ENCODE measurements around the gene ITPKB.

ITPKB gene

DNA sequence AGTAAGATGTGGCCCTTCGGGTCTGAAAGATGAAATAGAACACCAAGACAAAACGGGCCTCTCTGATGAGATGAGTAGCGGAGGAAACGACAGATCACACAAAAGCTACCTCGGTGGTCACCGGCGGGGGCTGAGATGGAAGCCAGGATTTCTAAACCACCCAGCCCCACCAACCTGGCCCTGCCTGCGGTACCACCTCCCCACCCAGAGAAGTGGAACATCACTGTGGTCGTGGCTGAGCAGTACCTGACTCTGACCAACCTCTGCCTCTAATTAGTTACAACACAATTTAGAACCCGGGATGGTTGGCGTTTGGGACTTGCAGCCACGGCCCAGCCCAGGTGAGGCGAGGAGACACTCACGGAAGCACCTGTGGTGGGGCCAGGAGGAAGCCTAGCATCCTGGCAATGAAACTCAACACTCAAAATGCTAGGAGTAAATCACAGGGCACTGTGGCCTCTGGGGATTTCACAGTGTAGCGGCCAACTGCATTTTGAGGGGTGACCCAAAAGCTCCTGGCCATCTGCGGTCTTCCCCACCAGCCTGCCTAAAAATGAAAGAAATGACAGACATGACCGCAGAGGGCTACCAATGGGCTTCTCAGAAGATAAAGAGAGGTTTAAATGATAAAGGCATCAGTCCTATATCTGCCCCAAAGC is 73.4 kb downstream of the ITPKB start:
- DNase-seq (ENCODE audit: low read depth in 2 of 2) = no peak

DNA sequence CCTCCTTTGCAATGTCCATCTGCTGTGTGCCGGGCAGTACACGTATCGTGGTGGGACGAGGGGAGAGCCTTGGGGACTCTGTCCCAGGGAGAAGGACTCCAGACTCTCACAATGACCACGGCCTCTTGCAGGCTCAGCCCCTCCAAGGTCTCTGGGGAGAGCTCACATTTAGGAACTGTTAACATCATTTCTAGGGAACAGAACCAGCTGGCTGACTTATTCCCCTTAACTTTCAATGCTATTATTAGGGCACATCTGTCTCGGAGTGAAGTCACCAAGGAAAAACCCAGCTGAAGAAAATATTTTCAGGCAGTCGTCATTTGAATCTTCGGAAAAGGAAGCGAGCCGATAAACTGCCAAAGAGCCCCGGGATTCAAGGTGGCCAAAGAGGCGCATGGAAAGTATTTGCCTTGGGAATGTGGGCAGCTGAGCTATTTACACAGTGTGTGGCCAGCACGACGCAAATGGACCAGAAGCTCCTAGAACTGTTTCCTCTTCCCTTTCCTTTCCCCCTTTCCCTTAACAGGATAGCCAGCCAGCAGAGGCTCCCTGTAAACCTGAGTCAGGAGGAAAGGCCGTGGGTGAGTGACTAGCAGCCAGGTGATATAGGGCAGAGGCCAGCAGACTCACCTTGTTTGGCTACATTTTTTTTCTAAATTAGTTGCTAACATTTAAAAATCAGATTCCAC is 74.5 kb downstream of the ITPKB start:
- no peak for DNase-seq (ENCODE audit: low read depth in 2 of 2)

DNA sequence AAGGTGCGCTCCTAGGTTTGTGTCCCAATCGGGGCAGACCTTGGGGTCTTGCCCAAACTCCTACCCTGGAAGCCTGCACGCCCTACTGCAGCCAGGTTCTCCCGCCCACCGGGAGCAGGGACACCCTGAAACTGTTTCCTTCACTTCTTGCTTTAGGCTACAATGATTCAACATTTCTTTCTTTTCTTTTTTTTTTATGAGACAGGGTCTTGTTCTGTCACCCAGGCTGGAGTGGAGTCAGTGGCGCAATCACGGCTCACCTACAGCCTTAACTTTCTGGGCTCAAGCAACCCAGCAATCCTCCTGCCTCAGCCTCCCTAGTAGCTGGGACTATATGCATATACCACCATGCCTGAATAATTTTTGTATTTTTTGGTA is 75.8 kb downstream of the ITPKB start:
- DNase-seq (ENCODE audit: low read depth in 2 of 2) = no peak

DNA sequence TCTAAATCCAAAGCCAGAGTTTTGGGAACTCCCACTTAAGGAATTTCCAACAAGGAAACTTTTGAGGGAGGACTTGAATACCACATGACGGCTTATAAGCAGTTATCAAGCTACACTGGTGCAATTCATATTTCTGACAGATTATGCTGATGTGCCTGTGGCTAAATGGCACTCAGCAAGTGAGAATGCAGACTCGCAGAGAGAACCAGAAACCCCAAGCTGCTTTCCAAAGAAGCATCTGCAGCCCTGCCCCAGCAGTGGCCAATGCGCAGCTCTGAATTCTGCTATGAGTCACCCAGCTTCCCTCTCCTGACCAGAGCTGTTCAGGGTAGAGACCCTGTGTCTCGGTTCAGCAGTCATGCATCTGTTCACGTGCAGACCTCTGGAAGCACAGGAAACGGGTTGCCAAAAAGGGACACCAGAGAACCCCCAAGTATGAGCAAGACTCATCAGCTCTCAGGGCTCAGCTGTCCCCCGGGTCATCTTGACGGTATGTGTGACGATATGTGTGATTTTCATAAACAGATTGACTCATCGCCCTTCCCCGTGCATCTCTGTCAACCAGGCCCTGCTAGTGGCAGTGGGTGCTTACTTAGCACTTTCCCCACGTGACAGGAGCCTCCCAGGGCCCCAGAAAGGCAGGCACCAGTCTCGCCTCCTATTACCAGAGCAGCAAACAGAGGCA is 76.3 kb downstream of the ITPKB start:
- DNase-seq (ENCODE audit: low read depth in 2 of 2) = peak; percentile 57 to 70

DNA sequence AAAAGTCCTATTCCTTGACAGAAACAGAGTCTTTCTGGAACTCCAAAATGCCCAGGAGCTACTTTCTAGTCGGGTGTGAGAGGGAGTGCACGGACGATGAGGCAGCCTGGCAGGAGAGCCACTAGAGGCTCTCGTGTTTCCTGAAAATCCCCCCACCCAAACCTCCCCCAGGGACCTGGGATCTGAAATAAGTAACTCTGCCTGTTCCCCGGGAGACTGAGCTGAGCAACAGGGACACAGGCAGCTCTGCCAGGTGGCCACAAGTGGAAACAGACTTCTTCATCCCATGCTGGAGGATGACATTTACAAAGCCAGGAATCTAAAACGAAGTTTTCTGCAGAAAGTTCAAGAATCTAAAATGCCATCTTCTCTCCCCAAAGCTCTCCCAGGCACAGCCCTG is 77.1 kb downstream of the ITPKB start:
- DNase-seq (ENCODE audit: low read depth in 2 of 2) = no peak

DNA sequence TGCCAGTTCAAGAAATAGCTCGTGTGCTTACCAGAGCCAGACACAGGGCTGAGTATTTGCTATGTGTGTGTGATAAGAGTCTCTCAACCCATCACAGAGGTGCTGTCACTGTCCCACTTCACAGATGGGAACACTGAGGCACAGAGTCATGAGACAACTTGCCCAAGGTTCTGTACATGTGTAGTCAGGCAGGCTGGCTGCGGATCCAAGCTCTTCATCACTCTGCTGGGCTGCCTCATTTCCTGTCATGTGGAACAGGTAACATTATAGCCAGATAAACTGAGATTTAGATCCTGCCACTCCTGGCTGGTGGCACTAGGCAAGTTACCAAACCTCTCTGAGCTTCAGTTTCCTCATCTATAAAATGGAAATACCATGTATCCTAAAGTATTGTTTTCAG is 77.8 kb downstream of the ITPKB start:
- DNase-seq (ENCODE audit: low read depth in 2 of 2) = no peak

DNA sequence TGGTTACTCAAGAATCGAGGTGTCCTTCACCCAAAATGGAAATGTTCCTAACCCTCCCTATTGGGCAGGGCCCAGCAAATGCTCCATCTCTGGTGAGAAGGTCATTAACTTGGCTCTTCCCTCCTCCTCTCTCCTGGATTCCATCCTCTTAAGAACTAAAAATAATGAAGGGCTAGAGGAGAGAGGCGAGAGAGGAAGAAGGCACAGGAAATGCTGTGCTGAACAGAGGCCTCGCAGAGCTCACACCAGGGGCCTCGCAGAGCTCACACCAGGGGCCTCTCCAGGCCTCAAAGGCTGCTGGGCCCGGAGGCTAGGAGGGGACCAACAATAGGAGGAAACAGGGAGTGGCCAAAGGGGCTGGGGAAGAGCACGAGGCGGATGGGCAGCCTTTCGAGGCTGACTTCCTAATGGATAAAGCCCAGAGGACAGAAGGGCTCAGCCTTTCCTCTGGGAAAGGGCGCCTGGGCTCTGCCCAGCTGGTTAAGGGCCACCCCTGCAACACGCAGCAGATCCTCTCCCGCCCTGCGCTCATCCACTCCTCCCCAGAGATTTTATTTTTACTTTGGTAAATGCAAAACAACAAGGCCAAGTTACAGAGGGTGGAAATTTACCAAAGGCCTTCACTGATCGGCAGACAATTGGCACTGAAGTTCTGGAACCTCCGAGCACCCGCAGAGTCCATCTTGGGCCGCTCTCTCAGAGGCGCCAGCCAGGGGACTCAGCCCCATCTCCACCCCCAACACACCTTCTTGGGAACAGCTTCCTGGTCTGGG is 78.5 kb downstream of the ITPKB start:
- DNase-seq (ENCODE audit: low read depth in 2 of 2) = no peak

DNA sequence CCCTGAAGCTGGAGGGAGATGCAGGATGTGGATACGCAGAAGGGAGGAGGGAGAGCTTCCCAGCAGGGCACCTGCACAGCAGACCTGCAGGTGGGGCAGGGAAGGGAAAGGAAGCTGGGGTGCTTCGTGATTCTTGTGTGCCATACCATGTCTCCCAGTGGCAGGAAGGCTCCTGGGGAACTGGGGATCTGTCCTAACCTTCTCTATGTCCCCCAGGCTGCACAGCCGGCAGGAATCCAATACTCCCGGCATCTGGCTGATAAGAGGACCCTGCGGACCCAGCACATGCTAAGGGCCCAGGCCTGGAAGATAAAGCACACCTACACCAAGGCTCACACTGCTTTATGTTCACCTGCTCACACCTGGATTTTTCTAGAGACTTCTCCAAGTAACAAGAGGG is 79.4 kb downstream of the ITPKB start:
- no peak for DNase-seq (ENCODE audit: low read depth in 2 of 2)

DNA sequence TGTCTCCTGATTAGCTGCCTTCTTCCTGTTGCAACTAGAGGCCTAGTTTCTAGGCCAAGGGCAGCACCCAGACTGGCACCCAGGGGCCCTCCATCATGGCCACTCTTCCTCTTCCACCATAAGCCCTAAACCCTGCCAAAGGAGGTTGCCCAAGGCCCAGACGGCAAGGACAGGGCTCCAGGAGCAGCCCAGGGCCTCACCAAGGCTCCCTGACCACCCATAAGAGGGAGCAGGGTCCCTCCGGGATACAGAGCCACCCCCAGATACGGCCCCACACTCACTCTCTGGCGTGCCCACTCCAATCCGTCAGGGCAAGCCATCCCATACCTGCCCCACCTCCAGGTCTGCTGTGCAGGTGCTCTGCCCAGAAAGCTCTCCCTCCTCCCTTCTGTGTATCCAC is 79.9 kb downstream of the ITPKB start:
- no peak for DNase-seq (ENCODE audit: low read depth in 2 of 2)

DNA sequence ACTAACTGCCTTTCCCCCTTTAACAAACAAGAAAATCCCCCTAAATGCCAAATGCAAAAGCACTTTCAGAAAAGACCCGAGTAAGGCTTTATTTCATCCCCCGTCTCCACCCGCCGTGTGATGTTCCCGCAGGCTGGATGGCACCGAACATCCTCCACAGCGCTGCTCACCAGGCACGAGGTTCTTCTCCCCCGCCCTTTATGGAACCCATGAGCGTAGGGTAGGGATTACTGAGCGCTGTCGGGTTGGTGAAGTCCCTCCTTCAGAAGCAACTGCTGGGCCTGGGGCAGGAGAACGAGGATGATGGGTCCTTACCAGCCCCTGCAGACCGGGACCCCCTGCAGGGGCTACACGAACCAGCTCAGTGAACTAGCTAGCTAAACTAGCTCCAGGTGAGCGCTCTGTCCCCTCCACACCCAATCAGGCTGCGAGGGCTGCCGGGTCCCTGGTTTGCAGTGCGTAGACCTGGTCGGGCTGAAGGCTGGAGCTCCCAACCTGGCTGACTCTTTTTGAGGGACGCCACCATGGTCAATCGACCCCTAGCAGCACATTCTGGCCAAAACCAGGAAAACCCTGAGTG is 80.4 kb downstream of the ITPKB start:
- DNase-seq (ENCODE audit: low read depth in 2 of 2) = no peak

DNA sequence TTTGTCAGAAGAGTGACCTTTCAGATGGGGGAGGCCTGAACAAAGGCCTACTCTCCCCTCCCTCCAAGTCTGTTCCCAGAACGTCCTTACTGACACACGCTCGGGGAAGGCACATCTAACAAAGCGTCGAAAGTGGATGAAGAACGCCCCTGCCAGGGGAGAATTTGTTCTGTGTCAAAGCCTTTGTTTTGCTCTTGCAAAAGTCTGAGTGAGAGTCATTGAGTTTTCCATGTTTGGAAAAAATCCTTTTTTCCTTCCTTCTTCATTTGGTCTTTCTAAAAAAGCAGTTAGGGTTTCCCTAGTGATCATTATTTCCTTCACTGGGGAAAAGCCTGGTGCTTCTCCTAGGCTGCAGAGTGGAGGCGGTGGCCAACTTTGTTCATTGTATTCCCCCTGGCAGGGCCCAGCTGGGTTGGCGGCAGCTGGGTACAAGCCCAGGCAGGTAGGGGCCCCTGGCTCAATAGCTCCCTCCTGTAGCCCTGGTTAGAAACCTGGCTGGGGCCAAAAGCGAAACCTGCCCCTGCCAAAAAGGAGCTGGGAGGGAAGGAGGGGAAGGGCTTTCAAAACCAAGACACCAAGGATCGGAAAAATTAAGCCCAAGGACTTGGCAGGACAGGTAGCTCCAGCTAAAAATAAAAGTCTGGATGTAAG is 81.1 kb downstream of the ITPKB start:
- DNase-seq (ENCODE audit: low read depth in 2 of 2) = no peak

DNA sequence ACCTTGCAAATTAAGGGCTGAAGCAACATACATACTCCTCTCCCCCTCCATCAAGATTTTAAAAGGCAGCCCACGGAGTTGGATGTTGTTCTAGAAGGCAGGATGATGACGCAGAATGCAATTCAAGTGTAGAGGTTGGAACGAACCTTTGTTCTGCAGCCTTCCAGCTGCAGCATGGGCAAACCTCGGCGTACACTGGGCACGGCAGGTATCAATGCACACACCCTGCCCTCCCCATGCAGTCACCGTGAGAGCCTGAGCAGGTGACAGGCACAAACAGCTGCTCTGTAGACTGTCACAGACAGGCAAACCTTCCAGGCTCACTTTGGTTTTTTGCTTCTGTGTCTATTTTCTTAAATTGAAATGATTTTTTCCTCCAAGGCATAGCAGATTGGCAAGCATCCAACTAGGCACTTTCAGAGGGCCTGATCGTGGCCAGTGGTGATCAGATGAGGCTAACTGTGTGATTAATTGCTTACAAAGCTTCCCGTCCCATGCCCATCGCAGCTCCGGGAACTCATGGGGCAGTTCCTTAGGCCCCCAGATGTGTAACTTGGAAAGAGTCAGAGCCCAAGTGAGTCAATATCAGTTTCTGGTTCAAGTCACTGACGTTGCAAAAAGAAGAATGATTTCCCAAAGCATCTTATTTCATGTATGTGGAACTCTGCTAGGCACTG is 82.3 kb downstream of the ITPKB start:
- no peak for DNase-seq (ENCODE audit: low read depth in 2 of 2)

DNA sequence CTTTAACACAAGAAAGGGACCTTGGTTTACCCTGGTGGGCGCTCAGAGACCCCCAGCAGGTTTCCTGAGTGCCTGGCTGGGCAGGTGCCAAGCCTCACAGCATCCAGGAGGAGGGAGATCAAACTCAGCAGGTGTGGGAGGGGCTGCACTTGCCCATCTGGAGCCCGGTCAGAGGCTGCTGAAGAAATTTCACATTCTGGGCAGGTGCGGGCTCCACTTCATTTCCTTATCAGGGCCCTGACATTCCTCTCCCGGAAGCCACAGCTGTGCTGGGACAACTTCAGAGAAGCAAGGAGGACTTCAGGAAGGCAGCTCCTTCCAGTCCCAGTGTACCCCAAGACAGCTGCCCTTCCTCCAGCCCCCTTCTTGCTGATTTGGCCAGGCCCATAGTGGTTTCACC is 82.9 kb downstream of the ITPKB start:
- no peak for DNase-seq (ENCODE audit: low read depth in 2 of 2)

DNA sequence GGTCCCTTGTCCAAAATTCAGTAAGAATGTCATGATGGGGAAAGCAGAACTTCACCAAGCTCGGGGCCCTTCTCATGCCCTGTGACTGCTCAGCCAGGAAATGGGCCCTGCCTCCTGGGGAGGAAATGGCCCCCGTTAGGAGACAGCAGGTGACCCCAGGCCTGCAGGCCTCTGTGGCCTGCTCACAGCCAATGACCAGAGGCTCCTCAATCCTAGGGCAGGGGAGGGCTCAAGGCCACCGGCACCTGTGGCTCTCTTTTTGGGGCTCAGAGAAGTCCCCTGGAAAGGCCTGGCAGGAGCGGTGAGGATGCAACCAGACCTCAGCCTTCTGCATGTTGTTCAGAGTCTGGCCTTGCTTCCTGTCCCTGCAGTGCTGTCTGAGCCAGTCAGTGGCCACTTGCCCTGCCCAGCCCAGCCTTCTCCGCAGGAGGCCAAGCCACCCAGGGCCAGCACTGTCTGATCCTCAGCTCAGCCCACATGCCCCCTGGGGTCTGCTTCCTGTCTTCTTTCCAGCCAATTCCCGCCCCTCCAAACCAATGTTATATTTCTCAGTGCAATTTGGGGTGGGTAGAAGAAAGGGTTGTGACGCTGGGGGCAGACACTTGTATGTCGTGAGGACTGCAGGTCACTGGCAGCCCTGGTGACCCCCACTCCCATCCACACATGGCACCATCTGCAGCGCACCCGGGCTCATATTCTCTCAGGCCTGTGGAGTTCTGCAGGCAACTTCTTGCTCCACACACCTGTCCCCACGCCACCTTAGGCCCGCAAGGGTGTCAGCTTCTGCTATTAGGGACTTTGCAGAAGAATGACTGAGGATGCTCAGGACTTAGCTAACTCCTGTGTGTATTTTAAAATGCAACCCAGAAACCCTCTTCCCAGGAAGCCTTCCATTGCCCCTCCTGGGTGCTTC is 83.6 kb downstream of the ITPKB start:
- no peak for DNase-seq (ENCODE audit: low read depth in 2 of 2)

DNA sequence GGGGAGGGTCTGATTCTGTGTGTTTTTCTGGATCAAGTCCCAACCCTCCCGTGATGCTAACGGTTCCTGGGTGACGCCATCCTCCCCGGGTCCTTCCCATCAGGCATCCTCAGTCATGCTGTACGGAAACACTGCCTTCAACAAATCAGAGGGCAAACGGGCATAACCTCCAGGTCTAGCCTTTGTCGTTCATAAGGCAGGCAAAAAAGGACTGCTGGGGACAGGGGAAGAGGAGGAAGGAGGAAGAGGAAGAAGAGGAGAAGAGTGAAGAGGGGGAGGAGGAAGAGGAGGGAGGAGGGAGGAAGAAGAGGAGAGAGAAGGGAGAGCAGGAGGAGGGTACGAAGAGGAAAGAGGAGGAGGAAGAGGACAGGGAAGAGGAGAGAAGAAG is 84.4 kb downstream of the ITPKB start:
- DNase-seq (ENCODE audit: low read depth in 2 of 2) = no peak

DNA sequence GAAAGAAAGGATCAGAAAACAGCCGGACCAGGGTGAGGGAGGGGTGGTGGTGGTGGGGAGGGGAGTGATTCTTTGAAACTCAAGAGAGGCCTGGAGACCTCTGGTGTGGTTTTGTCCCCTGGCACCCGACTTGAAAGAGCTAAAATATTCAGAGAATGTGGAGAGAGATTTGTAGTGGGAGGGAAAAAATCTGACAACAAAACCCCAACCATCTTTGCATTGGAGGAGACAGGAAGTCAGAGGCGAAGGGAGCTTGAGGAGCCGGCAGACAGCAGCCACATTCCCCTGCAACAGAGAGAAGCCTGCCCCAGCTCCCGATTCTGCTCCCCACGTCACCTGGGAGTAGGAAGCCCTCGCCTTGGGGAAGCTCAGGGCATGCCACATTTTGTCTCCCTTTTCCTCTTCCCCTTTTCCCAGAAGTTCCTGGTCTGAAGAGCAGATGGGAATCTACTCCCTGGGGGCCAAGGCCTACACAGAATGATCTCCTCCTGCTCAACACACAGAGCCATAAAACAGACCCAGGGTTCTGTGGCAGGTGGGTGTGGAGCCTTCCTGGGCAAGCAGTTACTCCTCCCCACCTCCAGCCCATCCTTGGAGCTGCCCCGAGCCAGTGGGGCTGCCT is 84.9 kb downstream of the ITPKB start:
- no peak for DNase-seq (ENCODE audit: low read depth in 2 of 2)

DNA sequence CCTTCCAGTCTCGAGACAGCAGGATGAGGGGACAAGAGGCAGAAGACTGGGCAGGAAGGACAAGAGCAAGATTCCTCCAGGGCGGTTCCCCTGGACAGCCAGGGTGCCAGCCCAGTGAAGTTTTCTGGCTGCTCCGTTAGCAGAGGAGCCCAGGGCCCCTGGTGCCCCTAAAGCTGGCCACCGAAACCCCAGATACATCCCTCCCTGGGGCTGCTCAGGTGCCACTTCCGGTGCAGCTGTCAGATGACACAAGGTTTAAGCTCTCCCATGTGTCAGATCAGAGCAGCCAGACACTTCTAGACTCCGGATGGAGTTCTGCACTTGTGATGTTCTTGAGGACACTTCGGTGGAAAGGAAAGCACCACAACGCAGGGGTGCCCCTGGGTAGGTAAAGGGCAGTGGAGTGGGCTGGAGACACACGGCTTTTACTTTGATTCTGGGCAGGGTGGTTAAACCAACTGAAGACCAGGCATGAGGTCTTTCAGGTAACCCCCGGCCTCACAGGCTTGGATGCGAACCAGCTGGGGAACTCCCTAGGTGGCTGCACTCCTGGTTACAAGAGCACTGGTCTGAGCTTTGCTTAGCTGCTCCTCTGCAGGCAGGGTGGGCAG is 85.7 kb downstream of the ITPKB start:
- no peak for DNase-seq (ENCODE audit: low read depth in 2 of 2)

DNA sequence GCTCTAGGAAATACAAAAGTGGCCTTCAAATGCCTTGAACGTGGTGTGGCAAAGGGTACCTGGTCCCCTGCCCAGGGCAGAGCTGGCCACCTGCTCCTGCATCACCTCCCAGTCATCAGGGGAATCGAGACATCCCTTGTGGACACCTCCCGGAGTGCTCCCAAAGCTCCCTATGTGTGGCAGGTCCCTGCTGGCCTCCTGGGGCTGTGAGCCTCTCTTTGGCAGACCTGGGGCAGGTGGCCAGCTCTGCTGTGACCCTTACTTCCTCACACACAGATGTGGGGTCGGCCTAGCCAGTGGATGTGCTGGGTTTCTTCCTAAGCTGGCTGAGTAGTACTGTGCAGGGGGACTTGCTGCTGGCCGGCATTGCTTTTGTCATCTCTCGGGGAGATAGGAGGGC is 86.5 kb downstream of the ITPKB start:
- no peak for DNase-seq (ENCODE audit: low read depth in 2 of 2)

DNA sequence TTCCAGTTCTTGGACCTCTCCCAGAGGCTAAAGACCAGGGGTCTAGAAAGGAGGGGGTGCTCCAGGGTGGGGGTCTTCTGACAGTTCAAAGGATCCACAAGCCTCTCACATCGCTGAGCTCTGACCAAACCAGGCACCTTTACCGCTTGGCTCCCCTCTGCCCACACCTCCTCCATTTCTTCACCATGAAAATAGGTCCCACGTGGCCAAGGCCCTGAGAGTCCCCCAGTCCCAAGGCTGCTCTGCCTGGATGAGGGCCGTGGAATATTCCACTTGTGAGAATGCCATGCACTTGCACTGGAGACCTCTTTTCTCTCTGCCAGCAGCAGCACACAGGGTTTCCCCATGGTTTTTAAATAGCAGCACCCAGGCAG is 87.4 kb downstream of the ITPKB start:
- DNase-seq (ENCODE audit: low read depth in 2 of 2) = no peak
